ENCODE data around the gene PDE6D.

Gene PDE6D

GRCh38 chr2:231785822-231786176 is 4.7 kb upstream of the PDE6D start:
- Histone ChIP-seq H3K4me3 (ENCODE audit: low read depth in 1 of 2, low read length in 2 of 2) (peak overlapping the region in 1 of 2 experiments; percentile 92; a peak in 2 of 4 replicates), H2AFZ (ENCODE audit: low read depth, low read length) (peak overlapping the region; percentile 94), H3K4me1 (ENCODE audit: insufficient read depth, low read length) (peaks cover 61% of the 10 kb centered on the region), H3K79me2 (ENCODE audit: insufficient read depth, low read length) (peaks cover 89% of the 10 kb centered on the region), H3K9ac (ENCODE audit: low read depth, low read length) (peak overlapping the region; percentile 70), H3K36me3 (ENCODE audit: insufficient read depth, low read length) (peaks cover 24% of the 10 kb centered on the region), H3K27ac (ENCODE audit: low read length) (peak overlapping the region; percentile 85), H3K27me3 (ENCODE audit: insufficient read depth, low read length, poor library complexity) (no peaks in the 10 kb centered on the region), H3K4me2 (ENCODE audit: insufficient read depth, low read length) (peak overlapping the region; percentile 86), H4K20me1 (ENCODE audit: insufficient read depth, low read length) (peaks cover 29% of the 10 kb centered on the region), H3K9me3 (ENCODE audit: insufficient read depth, low read length, severe bottlenecking) (no peaks in the 10 kb centered on the region)
- ATAC-seq (ENCODE audit: insufficient read depth, low read depth), result no peak
- no peak for DNase-seq
- no peak for TF ChIP-seq EZH2 (IDR thresholded peaks at IDR 0.05; ENCODE audit: borderline replicate concordance, low read depth, low read length, severe bottlenecking)
- TF ChIP-seq, protein P1, sequence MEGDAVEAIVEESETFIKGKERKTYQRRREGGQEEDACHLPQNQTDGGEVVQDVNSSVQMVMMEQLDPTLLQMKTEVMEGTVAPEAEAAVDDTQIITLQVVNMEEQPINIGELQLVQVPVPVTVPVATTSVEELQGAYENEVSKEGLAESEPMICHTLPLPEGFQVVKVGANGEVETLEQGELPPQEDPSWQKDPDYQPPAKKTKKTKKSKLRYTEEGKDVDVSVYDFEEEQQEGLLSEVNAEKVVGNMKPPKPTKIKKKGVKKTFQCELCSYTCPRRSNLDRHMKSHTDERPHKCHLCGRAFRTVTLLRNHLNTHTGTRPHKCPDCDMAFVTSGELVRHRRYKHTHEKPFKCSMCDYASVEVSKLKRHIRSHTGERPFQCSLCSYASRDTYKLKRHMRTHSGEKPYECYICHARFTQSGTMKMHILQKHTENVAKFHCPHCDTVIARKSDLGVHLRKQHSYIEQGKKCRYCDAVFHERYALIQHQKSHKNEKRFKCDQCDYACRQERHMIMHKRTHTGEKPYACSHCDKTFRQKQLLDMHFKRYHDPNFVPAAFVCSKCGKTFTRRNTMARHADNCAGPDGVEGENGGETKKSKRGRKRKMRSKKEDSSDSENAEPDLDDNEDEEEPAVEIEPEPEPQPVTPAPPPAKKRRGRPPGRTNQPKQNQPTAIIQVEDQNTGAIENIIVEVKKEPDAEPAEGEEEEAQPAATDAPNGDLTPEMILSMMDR (IDR thresholded peaks at IDR 0.05; ENCODE audit: borderline replicate concordance, extremely low read depth, low read length, poor library complexity, severe bottlenecking), result no peak

- Histone ChIP-seq H3K36me3 (ENCODE audit: insufficient read depth, low read length) (peaks cover 23% of the 10 kb centered on the region), H4K20me1 (ENCODE audit: insufficient read depth, low read length) (peaks cover 29% of the 10 kb centered on the region), H3K27ac (ENCODE audit: low read length) (peak overlapping the region; percentile 85), H2AFZ (ENCODE audit: low read depth, low read length) (peak overlapping the region; percentile 94), H3K9ac (ENCODE audit: low read depth, low read length) (peak overlapping the region; percentile 70), H3K4me2 (ENCODE audit: insufficient read depth, low read length) (peak overlapping the region; percentile 86), H3K9me3 (ENCODE audit: insufficient read depth, low read length, severe bottlenecking) (no peaks in the 10 kb centered on the region), H3K4me1 (ENCODE audit: insufficient read depth, low read length) (peaks cover 62% of the 10 kb centered on the region), H3K27me3 (ENCODE audit: insufficient read depth, low read length, poor library complexity) (no peaks in the 10 kb centered on the region), H3K79me2 (ENCODE audit: insufficient read depth, low read length) (peaks cover 91% of the 10 kb centered on the region), H3K4me3 (ENCODE audit: low read depth in 1 of 2, low read length in 2 of 2) (peak overlapping the region in 1 of 2 experiments; percentile 92; a peak in 2 of 4 replicates)
- TF ChIP-seq, protein P1 (IDR thresholded peaks at IDR 0.05; ENCODE audit: borderline replicate concordance, extremely low read depth, low read length, poor library complexity, severe bottlenecking), result no peak
- TF ChIP-seq EZH2 (IDR thresholded peaks at IDR 0.05; ENCODE audit: borderline replicate concordance, low read depth, low read length, severe bottlenecking), result no peak
- ATAC-seq (ENCODE audit: insufficient read depth, low read depth), result no peak
- no peak for DNase-seq
Measured at GRCh38 chr2:231785413-231785812, 4.3 kb upstream of the PDE6D start.

DNA sequence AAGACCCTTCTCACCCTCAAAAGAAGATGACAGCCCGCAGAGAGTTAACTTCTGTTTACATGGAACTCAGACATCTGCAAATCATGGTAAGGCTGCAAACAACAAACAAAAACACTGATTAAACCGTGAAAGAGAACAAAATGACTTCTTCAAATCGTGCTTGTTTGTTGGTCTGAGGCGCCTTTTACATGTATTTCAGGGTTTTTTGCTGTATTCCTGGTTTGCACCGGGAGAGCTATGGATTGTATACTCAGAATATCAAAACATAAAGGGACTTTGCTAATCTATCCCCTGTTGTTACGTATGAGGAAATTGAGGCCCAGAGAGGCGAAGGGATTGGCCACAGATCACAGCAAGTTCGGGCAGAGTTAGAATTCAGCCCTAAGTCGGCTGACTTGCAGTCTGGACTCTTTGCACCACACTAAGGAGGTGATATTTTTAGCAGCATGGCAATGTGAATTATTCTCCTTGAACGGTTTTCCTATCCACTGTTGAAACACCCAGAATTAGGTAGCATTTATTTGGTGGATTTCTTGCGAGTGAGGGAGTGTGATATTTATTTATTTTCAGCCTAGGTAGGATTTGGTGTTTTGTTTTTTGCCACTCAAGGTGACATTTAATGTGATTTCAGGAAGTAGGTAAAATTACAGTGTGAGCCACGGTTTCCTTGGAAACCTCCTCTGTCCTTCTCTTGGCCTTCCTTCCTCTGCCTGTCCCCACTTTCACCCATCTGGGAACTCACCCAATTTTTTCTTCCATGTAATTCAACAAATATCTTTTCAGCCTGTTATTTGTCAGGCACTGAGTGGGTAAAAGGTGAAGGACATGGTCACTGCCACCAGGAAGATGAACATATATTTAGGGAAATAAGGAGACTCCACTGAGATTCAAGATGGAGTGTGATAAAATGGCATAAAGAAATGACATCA is 980 bp upstream of the PDE6D start:
- DNase-seq, result peak; percentile 40
- H2AFZ ChIP-seq (ENCODE audit: low read depth, low read length), result peak overlapping the region; percentile 77
- H3K4me2 ChIP-seq (ENCODE audit: insufficient read depth, low read length), result peak overlapping the region; percentile 96
- peak overlapping the region; percentile 76 for H3K9ac ChIP-seq (ENCODE audit: low read depth, low read length)
- TF ChIP-seq, protein P1 (IDR thresholded peaks at IDR 0.05; ENCODE audit: borderline replicate concordance, extremely low read depth, low read length, poor library complexity, severe bottlenecking), result no peak
- TF ChIP-seq EZH2 (IDR thresholded peaks at IDR 0.05; ENCODE audit: borderline replicate concordance, low read depth, low read length, severe bottlenecking), result no peak
- H3K4me3 ChIP-seq (ENCODE audit: low read depth in 1 of 2, low read length in 2 of 2), result peak overlapping the region; percentile 63 to 65
- H3K4me1 ChIP-seq (ENCODE audit: insufficient read depth, low read length), result peaks cover 62% of the 10 kb centered on the region
- H3K79me2 ChIP-seq (ENCODE audit: insufficient read depth, low read length), result peaks cover 90% of the 10 kb centered on the region
- H4K20me1 ChIP-seq (ENCODE audit: insufficient read depth, low read length), result peaks cover 27% of the 10 kb centered on the region
- H3K27ac ChIP-seq (ENCODE audit: low read length), result peak overlapping the region; percentile 85
- ATAC-seq (ENCODE audit: insufficient read depth, low read depth), result no peak
- peaks cover 7% of the 10 kb centered on the region for H3K36me3 ChIP-seq (ENCODE audit: insufficient read depth, low read length)
- H3K9me3 ChIP-seq (ENCODE audit: insufficient read depth, low read length, severe bottlenecking), result no peaks in the 10 kb centered on the region
- H3K27me3 ChIP-seq (ENCODE audit: insufficient read depth, low read length, poor library complexity), result no peaks in the 10 kb centered on the region
